SK-N-SH (cell line): Measurements from ENCODE around the gene AKR7A2. TPM values are rescaled to one million over a fixed set of nuclear protein-coding genes. Genes with fewer than 3 reads are reported as not detected.

Source experiments
- CTCF ChIA-PET: fragments of 300-600, 350-600 bp; formaldehyde crosslinking; extraction: SDS; loops from one replicate; lab custom pipeline; 2021; lab: Yijun Ruan, JAX
- POLR2A ChIA-PET: fragments of 350-600 bp; sonication (Branson Sonifier 250); formaldehyde crosslinking; extraction: SDS; loops from one replicate; lab custom pipeline; 2020; ENCODE audit warnings: antibody characterized with exemption, inconsistent platforms; lab: Yijun Ruan, JAX
- DNase-seq: peaks from one replicate; pipeline ENCODE4 v3.0.0; 2012
- H2AFZ ChIP-seq: fragments of 200-600 bp; sonication (generic); 2 replicates; pipeline ENCODE4 v1.8.1; 2016; ENCODE audit warnings: antibody characterized with exemption, mild to moderate bottlenecking, low read depth
- H3F3A ChIP-seq: fragments of 200-600 bp; sonication (generic); replicated peaks from 2 replicates; pipeline ENCODE3; 2016; ENCODE audit warnings: antibody characterized with exemption, mild to moderate bottlenecking; ENCODE audit not compliant: insufficient read depth
- H3K27ac ChIP-seq, 2 experiments: fragments of 200-500 bp in 1 of 2; fragments of 200-600 bp in 1 of 2; sonication (Bioruptor generic) in 1 of 2; sonication (generic), shearing (Covaris generic) in 1 of 2; 2 replicates each; pipeline versions ENCODE4 v1.5.1 to v1.6.1; 2014 to 2016; ENCODE audit warnings: low read depth in 2 of 2, inconsistent platforms in 1 of 2, low read length in 1 of 2, mild to moderate bottlenecking in 1 of 2, mixed read lengths in 1 of 2
- H3K27me3 ChIP-seq: fragments of 200-600 bp; sonication (generic), shearing (Covaris generic); 2 replicates; pipeline ENCODE4 v1.6.1; 2016; ENCODE audit warnings: mixed run types; ENCODE audit not compliant: insufficient read depth
- H3K36me3 ChIP-seq, 2 experiments: fragments of 200-500 bp in 1 of 2; fragments of 200-600 bp in 1 of 2; sonication (Bioruptor generic) in 1 of 2; sonication (generic) in 1 of 2; replicated peaks in 1 of 2; 2 replicates each; pipeline versions ENCODE3 to v1.5.1; 2014 to 2016; ENCODE audit warnings: low read length in 1 of 2, mild to moderate bottlenecking in 1 of 2; ENCODE audit not compliant: insufficient read depth in 2 of 2, control insufficient read depth in 1 of 2
- H3K4me1 ChIP-seq, 2 experiments: fragments of 200-500 bp in 1 of 2; fragments of 200-600 bp in 1 of 2; sonication (Bioruptor generic) in 1 of 2; sonication (generic), shearing (Covaris generic) in 1 of 2; 2 replicates each; pipeline versions ENCODE4 v1.5.1 to v1.6.1; 2014 to 2016; ENCODE audit warnings: low read depth in 1 of 2, low read length in 1 of 2, mixed run types in 1 of 2; ENCODE audit not compliant: insufficient read depth in 2 of 2, control insufficient read depth in 1 of 2
- H3K4me2 ChIP-seq: fragments of 200-600 bp; sonication (generic), shearing (Covaris generic); 2 replicates; pipeline ENCODE4 v1.6.1; 2017; ENCODE audit warnings: mixed run types
- H3K4me3 ChIP-seq, 2 experiments: fragments of 200-500 bp in 1 of 2; fragments of 200-600 bp in 1 of 2; sonication (Bioruptor generic) in 1 of 2; sonication (generic), shearing (Covaris generic) in 1 of 2; 2 replicates each; pipeline versions ENCODE4 v1.5.1 to v1.8.1; 2014 to 2016; ENCODE audit warnings: low read depth in 2 of 2, inconsistent platforms in 1 of 2, low read length in 1 of 2, mild to moderate bottlenecking in 1 of 2, mixed read lengths in 1 of 2, moderate library complexity in 1 of 2
- H3K79me2 ChIP-seq: fragments of 200-600 bp; sonication (generic); 2 replicates; pipeline ENCODE4 v1.8.1; 2017; ENCODE audit warnings: mild to moderate bottlenecking; ENCODE audit not compliant: insufficient read depth
- H3K9ac ChIP-seq: fragments of 200-600 bp; sonication (generic); 2 replicates; pipeline ENCODE4 v1.6.1; 2017; ENCODE audit warnings: mixed run types
- H3K9me2 ChIP-seq: fragments of 200-600 bp; sonication (generic); 2 replicates; pipeline ENCODE4 v1.6.1; 2017; ENCODE audit warnings: mixed run types
- H3K9me3 ChIP-seq: fragments of 200-600 bp; sonication (generic); 2 replicates; pipeline ENCODE4 v1.6.1; 2017; ENCODE audit warnings: mixed run types, mild to moderate bottlenecking, moderate library complexity
- H4K20me1 ChIP-seq: fragments of 200-600 bp; sonication (generic); 2 replicates; pipeline ENCODE4 v1.6.1; 2017; ENCODE audit warnings: mild to moderate bottlenecking, mixed run types; ENCODE audit not compliant: insufficient read depth
- CTCF ChIP-seq: fragments of 200-600 bp; sonication (generic); IDR thresholded peaks from 2 replicates; pipeline ENCODE4 v1.6.1; 2017; ENCODE audit warnings: antibody characterized with exemption, mild to moderate bottlenecking, moderate library complexity
- EP300 ChIP-seq, 2 experiments: IDR thresholded peaks; 2 replicates each; pipeline versions ENCODE4 v1.4.0 to v1.6.1; 2012; ENCODE audit warnings: borderline replicate concordance in 1 of 2, low read depth in 1 of 2, low read length in 1 of 2
- FOSL2 ChIP-seq: IDR thresholded peaks from 2 replicates; pipeline ENCODE4 v1.4.0; 2012; ENCODE audit warnings: low read depth, mild to moderate bottlenecking, moderate library complexity, borderline replicate concordance
- FOXM1 ChIP-seq: IDR thresholded peaks from 2 replicates; pipeline ENCODE4 v1.4.0; 2012; ENCODE audit warnings: low read depth, mild to moderate bottlenecking
- GATA2 ChIP-seq: sonication (generic); formaldehyde crosslinking; IDR thresholded peaks from 2 replicates; pipeline ENCODE4 v1.5.0; 2020; ENCODE audit warnings: mild to moderate bottlenecking, missing genetic modification reagents
- MAX ChIP-seq: IDR thresholded peaks from 2 replicates; pipeline ENCODE4 v1.4.0; 2012; ENCODE audit warnings: low read depth
- MEF2A ChIP-seq: IDR thresholded peaks from 2 replicates; pipeline ENCODE4 v1.4.0; 2012; ENCODE audit warnings: low read depth, borderline replicate concordance
- NFIC ChIP-seq: IDR thresholded peaks from 2 replicates; pipeline ENCODE4 v1.4.0; 2012; ENCODE audit warnings: borderline replicate concordance
- REST ChIP-seq: IDR thresholded peaks from 2 replicates; pipeline ENCODE4 v1.6.1; 2012; ENCODE audit warnings: mild to moderate bottlenecking, low read depth, low read length, moderate library complexity
- RXRA ChIP-seq: IDR thresholded peaks from 2 replicates; pipeline ENCODE4 v1.4.0; 2012; ENCODE audit warnings: low read depth, mild to moderate bottlenecking, borderline replicate concordance
- SIN3A ChIP-seq: IDR thresholded peaks from 2 replicates; pipeline ENCODE4 v1.6.1; 2012; ENCODE audit warnings: low read depth, mild to moderate bottlenecking, low read length, moderate library complexity, borderline replicate concordance
- USF2 ChIP-seq: fragments of 150-350 bp; IDR thresholded peaks from 2 replicates; pipeline ENCODE4 v1.6.1; 2017; ENCODE audit warnings: antibody characterized with exemption, low read length, low read depth, borderline replicate concordance
- ZBTB33 ChIP-seq: IDR thresholded peaks from 2 replicates; pipeline ENCODE4 v1.4.0; 2012; ENCODE audit warnings: low read depth, borderline replicate concordance
- WGBS: methylation state at CpG from one replicate; pipeline ENCODE4 v1.1.6; 2017; ENCODE audit warnings: low lambda C conversion rate; 5-methylcytosine and 5-hydroxymethylcytosine counted together
- polyA plus RNA-seq, 3 experiments: library from polyadenylated mRNA; depleted of rRNA; stranded (reverse); fragments of >200 nt; gene quantifications; 2 replicates each; pipeline ENCODE4 v1.2.3, GENCODE V29; 2012

The AKR7A2 gene
- polyA plus RNA-seq, 1 of the 3 experiments (the other 2 are of a cell fraction): 40.7 TPM

- H3K27me3 ChIP-seq: no peaks in the 10 kb centered on the region
- H3K79me2 ChIP-seq: no peaks in the 10 kb centered on the region
- no peaks in the 10 kb centered on the region for H3K9me3 ChIP-seq
- TF ChIP-seq EP300 (IDR thresholded peaks at IDR 0.05; ENCODE audit: borderline replicate concordance in 1 of 2, low read depth in 1 of 2, low read length in 1 of 2) (no peak), USF2 (no peak), MEF2A (no peak), NFIC (no peak), GATA2 (CRISPR knock-in tag) (no peak), ZBTB33 (no peak), MAX (no peak), SIN3A (no peak), RXRA (no peak), REST (no peak), CTCF (no peak), FOXM1 (no peak), FOSL2 (no peak)
- no peak overlapping the region for H2AFZ ChIP-seq
- H3K4me3 ChIP-seq: no peak overlapping the region
- CTCF ChIA-PET: interaction anchor here (1.3 to 3.3 kb wide), 5 partner anchors 10 to 330 kb away, joined by 6 to 14 read pairs (median 10); no protein-coding TSS in a partner anchor
- no peak for DNase-seq
- no peaks in the 10 kb centered on the region for H3F3A ChIP-seq
- H3K9me2 ChIP-seq: no peaks in the 10 kb centered on the region
- H3K27ac ChIP-seq: no peak overlapping the region
- peaks cover 0 to 2% of the 10 kb centered on the region in 2 experiments for H3K36me3 ChIP-seq
- H4K20me1 ChIP-seq: no peaks in the 10 kb centered on the region
- POLR2A ChIA-PET: no interaction called here
- H3K4me1 ChIP-seq: peaks cover 0 to 4% of the 10 kb centered on the region in 2 experiments; a peak in 1 of 4 replicates
- WGBS: 96% methylated on average over 9 of the region's 13 CpGs
- no peak overlapping the region for H3K9ac ChIP-seq
- H3K4me2 ChIP-seq: no peak overlapping the region
Measured at GRCh38 chr1:19331262-19331878, 19.4 kb upstream of the AKR7A2 start.
